ENCODE measurements around the gene WASL.

The WASL gene

GRCh38 chr7:123761729-123762128 lies 12.9 kb upstream of the WASL start:
- Histone ChIP-seq H3K9me3 (ENCODE audit: control insufficient read depth, low read length) (no peaks in the 10 kb centered on the region), H3K36me3 (ENCODE audit: control insufficient read depth, insufficient read depth, low read length) (no peaks in the 10 kb centered on the region), H3K4me3 (ENCODE audit: low read length) (no peak overlapping the region), H3K4me1 (ENCODE audit: control insufficient read depth, insufficient read depth, low read length) (no peaks in the 10 kb centered on the region), H3K9ac (ENCODE audit: low read length) (no peak overlapping the region), H3K27me3 (ENCODE audit: control insufficient read depth, insufficient read depth, low read length) (no peaks in the 10 kb centered on the region)

- no peak overlapping the region for H3K9ac ChIP-seq (ENCODE audit: low read length)
- peaks cover 6% of the 10 kb centered on the region for H3K4me1 ChIP-seq (ENCODE audit: control insufficient read depth, insufficient read depth, low read length)
- no peaks in the 10 kb centered on the region for H3K27me3 ChIP-seq (ENCODE audit: control insufficient read depth, insufficient read depth, low read length)
- H3K36me3 ChIP-seq (ENCODE audit: control insufficient read depth, insufficient read depth, low read length), result no peaks in the 10 kb centered on the region
- H3K4me3 ChIP-seq (ENCODE audit: low read length), result no peak overlapping the region
- H3K9me3 ChIP-seq (ENCODE audit: control insufficient read depth, low read length), result no peaks in the 10 kb centered on the region
These were observed 8.3 kb upstream of the WASL start for GRCh38 chr7:123757095-123757494.

GRCh38 chr7:123755338-123755737 lies 6.5 kb upstream of the WASL start:
- no peaks in the 10 kb centered on the region for H3K9me3 ChIP-seq (ENCODE audit: control insufficient read depth, low read length)
- no peak overlapping the region for H3K4me3 ChIP-seq (ENCODE audit: low read length)
- H3K9ac ChIP-seq (ENCODE audit: low read length), result no peak overlapping the region
- H3K36me3 ChIP-seq (ENCODE audit: control insufficient read depth, insufficient read depth, low read length), result no peaks in the 10 kb centered on the region
- no peaks in the 10 kb centered on the region for H3K27me3 ChIP-seq (ENCODE audit: control insufficient read depth, insufficient read depth, low read length)
- H3K4me1 ChIP-seq (ENCODE audit: control insufficient read depth, insufficient read depth, low read length), result peaks cover 6% of the 10 kb centered on the region

- Histone ChIP-seq H3K27me3 (ENCODE audit: control insufficient read depth, insufficient read depth, low read length) (no peaks in the 10 kb centered on the region), H3K9ac (ENCODE audit: low read length) (no peak overlapping the region), H3K4me1 (ENCODE audit: control insufficient read depth, insufficient read depth, low read length) (peaks cover 6% of the 10 kb centered on the region), H3K36me3 (ENCODE audit: control insufficient read depth, insufficient read depth, low read length) (no peaks in the 10 kb centered on the region), H3K4me3 (ENCODE audit: low read length) (no peak overlapping the region), H3K9me3 (ENCODE audit: control insufficient read depth, low read length) (no peaks in the 10 kb centered on the region)
These were observed 5.6 kb upstream of the WASL start for GRCh38 chr7:123754271-123754871.

GRCh38 chr7:123752534-123752933 lies 3.7 kb upstream of the WASL start:
- Histone ChIP-seq H3K9me3 (ENCODE audit: control insufficient read depth, low read length) (no peaks in the 10 kb centered on the region), H3K4me1 (ENCODE audit: control insufficient read depth, insufficient read depth, low read length) (peaks cover 6% of the 10 kb centered on the region), H3K27me3 (ENCODE audit: control insufficient read depth, insufficient read depth, low read length) (no peaks in the 10 kb centered on the region), H3K36me3 (ENCODE audit: control insufficient read depth, insufficient read depth, low read length) (no peaks in the 10 kb centered on the region), H3K9ac (ENCODE audit: low read length) (no peak overlapping the region), H3K4me3 (ENCODE audit: low read length) (no peak overlapping the region)

GRCh38 chr7:123751821-123752220 lies 3.0 kb upstream of the WASL start:
- Histone ChIP-seq H3K27me3 (ENCODE audit: control insufficient read depth, insufficient read depth, low read length) (no peaks in the 10 kb centered on the region), H3K4me1 (ENCODE audit: control insufficient read depth, insufficient read depth, low read length) (peaks cover 10% of the 10 kb centered on the region), H3K36me3 (ENCODE audit: control insufficient read depth, insufficient read depth, low read length) (no peaks in the 10 kb centered on the region), H3K9me3 (ENCODE audit: control insufficient read depth, low read length) (no peaks in the 10 kb centered on the region), H3K4me3 (ENCODE audit: low read length) (no peak overlapping the region), H3K9ac (ENCODE audit: low read length) (no peak overlapping the region)

GRCh38 chr7:123750389-123751230 lies 1.8 kb upstream of the WASL start:
- Histone ChIP-seq H3K27me3 (ENCODE audit: control insufficient read depth, insufficient read depth, low read length) (no peaks in the 10 kb centered on the region), H3K36me3 (ENCODE audit: control insufficient read depth, insufficient read depth, low read length) (no peaks in the 10 kb centered on the region), H3K4me1 (ENCODE audit: control insufficient read depth, insufficient read depth, low read length) (peaks cover 16% of the 10 kb centered on the region), H3K4me3 (ENCODE audit: low read length) (no peak overlapping the region), H3K9ac (ENCODE audit: low read length) (no peak overlapping the region), H3K9me3 (ENCODE audit: control insufficient read depth, low read length) (no peaks in the 10 kb centered on the region)

DNA sequence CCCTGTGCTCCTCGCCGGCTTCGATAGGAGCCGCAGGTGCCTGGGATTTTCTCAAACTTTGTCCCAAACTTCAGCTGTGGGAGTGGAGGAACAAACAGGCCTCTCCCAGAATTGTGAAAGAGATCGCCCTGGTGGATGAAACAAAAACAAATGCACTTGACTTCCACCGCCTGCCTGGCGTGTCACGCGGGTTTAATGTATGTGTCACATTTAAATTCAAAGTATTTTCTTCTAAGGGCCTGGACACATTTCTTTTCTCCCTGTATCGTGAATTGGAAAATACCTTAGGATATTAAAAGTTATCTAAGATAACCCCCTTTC lies 694 bp upstream of the WASL start:
- H3K9me3 ChIP-seq (ENCODE audit: control insufficient read depth, low read length), result no peaks in the 10 kb centered on the region
- H3K36me3 ChIP-seq (ENCODE audit: control insufficient read depth, insufficient read depth, low read length), result no peaks in the 10 kb centered on the region
- peak overlapping the region; percentile 87 for H3K9ac ChIP-seq (ENCODE audit: low read length)
- H3K27me3 ChIP-seq (ENCODE audit: control insufficient read depth, insufficient read depth, low read length), result no peaks in the 10 kb centered on the region
- H3K4me3 ChIP-seq (ENCODE audit: low read length), result peak overlapping the region; percentile 58
- H3K4me1 ChIP-seq (ENCODE audit: control insufficient read depth, insufficient read depth, low read length), result peaks cover 19% of the 10 kb centered on the region

- Histone ChIP-seq H3K36me3 (ENCODE audit: control insufficient read depth, insufficient read depth, low read length) (no peaks in the 10 kb centered on the region), H3K9me3 (ENCODE audit: control insufficient read depth, low read length) (no peaks in the 10 kb centered on the region), H3K4me1 (ENCODE audit: control insufficient read depth, insufficient read depth, low read length) (peaks cover 26% of the 10 kb centered on the region), H3K27me3 (ENCODE audit: control insufficient read depth, insufficient read depth, low read length) (no peaks in the 10 kb centered on the region), H3K4me3 (ENCODE audit: low read length) (peak overlapping the region; percentile 53), H3K9ac (ENCODE audit: low read length) (peak overlapping the region; percentile 87)
These were observed 551 bp downstream of the WASL start for GRCh38 chr7:123748171-123748733.

- peak overlapping the region; percentile 87 for H3K9ac ChIP-seq (ENCODE audit: low read length)
- peak overlapping the region; percentile 53 for H3K4me3 ChIP-seq (ENCODE audit: low read length)
- no peaks in the 10 kb centered on the region for H3K27me3 ChIP-seq (ENCODE audit: control insufficient read depth, insufficient read depth, low read length)
- H3K9me3 ChIP-seq (ENCODE audit: control insufficient read depth, low read length), result no peaks in the 10 kb centered on the region
- H3K4me1 ChIP-seq (ENCODE audit: control insufficient read depth, insufficient read depth, low read length), result peaks cover 26% of the 10 kb centered on the region
- no peaks in the 10 kb centered on the region for H3K36me3 ChIP-seq (ENCODE audit: control insufficient read depth, insufficient read depth, low read length)
These were observed 1.1 kb downstream of the WASL start for GRCh38 chr7:123747620-123748141.

- Histone ChIP-seq H3K9ac (ENCODE audit: low read length) (peak overlapping the region; percentile 87), H3K4me3 (ENCODE audit: low read length) (peak overlapping the region; percentile 53), H3K36me3 (ENCODE audit: control insufficient read depth, insufficient read depth, low read length) (no peaks in the 10 kb centered on the region), H3K4me1 (ENCODE audit: control insufficient read depth, insufficient read depth, low read length) (peaks cover 26% of the 10 kb centered on the region), H3K9me3 (ENCODE audit: control insufficient read depth, low read length) (no peaks in the 10 kb centered on the region), H3K27me3 (ENCODE audit: control insufficient read depth, insufficient read depth, low read length) (no peaks in the 10 kb centered on the region)
These were observed 1.8 kb downstream of the WASL start for GRCh38 chr7:123746931-123747488.

GRCh38 chr7:123746055-123746454 lies 2.7 kb downstream of the WASL start:
- H3K9ac ChIP-seq (ENCODE audit: low read length), result no peak overlapping the region
- H3K27me3 ChIP-seq (ENCODE audit: control insufficient read depth, insufficient read depth, low read length), result no peaks in the 10 kb centered on the region
- H3K9me3 ChIP-seq (ENCODE audit: control insufficient read depth, low read length), result no peaks in the 10 kb centered on the region
- H3K4me3 ChIP-seq (ENCODE audit: low read length), result no peak overlapping the region
- H3K4me1 ChIP-seq (ENCODE audit: control insufficient read depth, insufficient read depth, low read length), result peaks cover 26% of the 10 kb centered on the region
- H3K36me3 ChIP-seq (ENCODE audit: control insufficient read depth, insufficient read depth, low read length), result no peaks in the 10 kb centered on the region

Data from mucosa of stomach (tissue), 1 donor.